ENCODE results near the gene PARD3.

The PARD3 gene

GRCh38 chr10:34474555-34475273, 340.4 kb downstream of the PARD3 start:
- no peaks in the 10 kb centered on the region for H3K27me3 ChIP-seq (replicated peaks; ENCODE audit: control insufficient read depth, insufficient read depth, low read length)
- no peaks in the 10 kb centered on the region for H3K36me3 ChIP-seq (ENCODE audit: control insufficient read depth, insufficient read depth, low read length)
- no peak overlapping the region for H3K4me3 ChIP-seq (replicated peaks; ENCODE audit: low read depth, low read length)
- TF ChIP-seq, protein P1, sequence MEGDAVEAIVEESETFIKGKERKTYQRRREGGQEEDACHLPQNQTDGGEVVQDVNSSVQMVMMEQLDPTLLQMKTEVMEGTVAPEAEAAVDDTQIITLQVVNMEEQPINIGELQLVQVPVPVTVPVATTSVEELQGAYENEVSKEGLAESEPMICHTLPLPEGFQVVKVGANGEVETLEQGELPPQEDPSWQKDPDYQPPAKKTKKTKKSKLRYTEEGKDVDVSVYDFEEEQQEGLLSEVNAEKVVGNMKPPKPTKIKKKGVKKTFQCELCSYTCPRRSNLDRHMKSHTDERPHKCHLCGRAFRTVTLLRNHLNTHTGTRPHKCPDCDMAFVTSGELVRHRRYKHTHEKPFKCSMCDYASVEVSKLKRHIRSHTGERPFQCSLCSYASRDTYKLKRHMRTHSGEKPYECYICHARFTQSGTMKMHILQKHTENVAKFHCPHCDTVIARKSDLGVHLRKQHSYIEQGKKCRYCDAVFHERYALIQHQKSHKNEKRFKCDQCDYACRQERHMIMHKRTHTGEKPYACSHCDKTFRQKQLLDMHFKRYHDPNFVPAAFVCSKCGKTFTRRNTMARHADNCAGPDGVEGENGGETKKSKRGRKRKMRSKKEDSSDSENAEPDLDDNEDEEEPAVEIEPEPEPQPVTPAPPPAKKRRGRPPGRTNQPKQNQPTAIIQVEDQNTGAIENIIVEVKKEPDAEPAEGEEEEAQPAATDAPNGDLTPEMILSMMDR (IDR thresholded peaks at IDR 0.05; ENCODE audit: insufficient read depth, low read length, poor library complexity, severe bottlenecking): no peak
- no peak for DNase-seq (ENCODE audit: extremely low read depth, insufficient read length)

DNA sequence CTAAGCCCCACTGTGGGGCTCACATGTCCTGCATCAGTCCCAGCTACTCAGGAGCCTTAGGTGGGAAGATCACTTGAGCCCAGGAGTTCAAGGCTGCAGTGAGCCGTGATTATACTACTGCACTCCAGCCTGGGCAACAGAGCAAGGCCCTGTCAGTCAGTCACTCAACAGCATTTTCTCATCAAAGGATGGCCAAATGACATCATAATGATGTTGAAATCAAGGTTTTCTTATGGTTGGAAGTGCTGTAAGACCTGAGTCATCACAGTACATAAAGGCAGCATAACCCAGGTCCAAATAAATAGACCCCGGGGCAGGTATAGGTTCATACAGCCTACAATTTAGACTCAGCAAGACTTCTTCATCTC, 341.1 kb downstream of the PARD3 start:
- Histone ChIP-seq H3K36me3 (ENCODE audit: control insufficient read depth, insufficient read depth, low read length) (no peaks in the 10 kb centered on the region), H3K27me3 (replicated peaks; ENCODE audit: control insufficient read depth, insufficient read depth, low read length) (no peaks in the 10 kb centered on the region), H3K4me3 (replicated peaks; ENCODE audit: low read depth, low read length) (no peak overlapping the region)
- no peak for DNase-seq (ENCODE audit: extremely low read depth, insufficient read length)
- TF ChIP-seq, protein P1 (IDR thresholded peaks at IDR 0.05; ENCODE audit: insufficient read depth, low read length, poor library complexity, severe bottlenecking): no peak

DNA sequence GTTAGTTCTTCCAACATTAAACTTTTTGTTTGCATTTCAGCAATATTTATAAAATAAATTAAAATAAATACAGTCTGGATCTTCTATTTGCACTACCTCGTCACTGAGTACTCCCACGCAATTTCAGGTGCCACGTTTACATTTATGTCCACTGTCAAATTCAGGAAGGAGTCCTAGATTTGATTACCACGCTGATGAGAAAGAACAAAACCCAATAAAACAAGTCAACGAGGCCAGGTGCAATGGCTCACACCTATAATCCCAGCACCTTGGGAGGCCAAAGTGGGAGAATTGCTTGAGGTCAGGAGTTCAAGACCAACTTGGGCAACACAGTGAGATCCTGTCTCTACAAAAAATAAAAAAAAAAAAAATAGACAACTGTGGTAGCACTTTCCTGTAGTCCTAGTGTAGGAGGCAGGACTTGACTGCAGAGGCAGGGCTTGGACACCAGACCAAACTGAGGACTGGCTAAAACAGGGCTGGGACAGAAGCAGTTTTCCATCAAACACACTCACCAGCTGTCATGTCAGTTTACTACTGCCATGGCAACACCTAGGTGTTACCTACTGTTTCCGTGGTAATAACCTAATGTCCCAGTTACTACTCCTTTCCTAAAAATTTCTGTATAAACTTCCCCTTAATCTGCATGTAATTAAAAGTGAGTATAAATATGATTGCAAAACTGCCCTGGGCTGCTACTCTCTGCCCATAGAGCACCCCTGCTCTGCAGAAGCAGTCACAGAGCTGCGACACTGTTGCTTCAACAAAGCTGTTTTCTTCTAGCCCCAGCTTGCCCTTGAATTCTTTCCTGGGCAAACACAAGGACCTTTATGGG, 341.7 kb downstream of the PARD3 start:
- no peaks in the 10 kb centered on the region for H3K36me3 ChIP-seq (ENCODE audit: control insufficient read depth, insufficient read depth, low read length)
- DNase-seq (ENCODE audit: extremely low read depth, insufficient read length): no peak
- TF ChIP-seq, protein P1 (IDR thresholded peaks at IDR 0.05; ENCODE audit: insufficient read depth, low read length, poor library complexity, severe bottlenecking): no peak
- H3K4me3 ChIP-seq (replicated peaks; ENCODE audit: low read depth, low read length): no peak overlapping the region
- H3K27me3 ChIP-seq (replicated peaks; ENCODE audit: control insufficient read depth, insufficient read depth, low read length): no peaks in the 10 kb centered on the region

DNA sequence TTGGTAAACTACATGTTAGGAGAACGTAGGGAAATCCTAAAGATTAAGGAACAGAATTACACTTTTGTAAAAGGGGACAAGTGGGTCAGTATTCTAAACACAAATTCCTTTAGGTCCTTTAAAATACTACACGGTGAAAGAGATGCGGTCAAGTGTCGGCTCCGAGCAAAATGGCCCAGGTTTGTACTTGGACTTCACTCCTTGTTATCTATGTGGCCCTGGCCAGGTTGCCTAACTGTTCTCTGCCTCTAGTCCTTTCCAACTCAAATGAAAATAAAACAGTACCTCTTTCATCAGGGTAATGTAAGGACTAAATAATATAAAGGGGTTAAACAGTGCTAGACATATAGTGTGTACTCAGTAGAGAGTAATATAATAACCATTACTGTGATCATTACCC, 344.8 kb downstream of the PARD3 start:
- Histone ChIP-seq H3K27me3 (replicated peaks; ENCODE audit: control insufficient read depth, insufficient read depth, low read length) (no peaks in the 10 kb centered on the region), H3K4me3 (replicated peaks; ENCODE audit: low read depth, low read length) (no peak overlapping the region), H3K36me3 (ENCODE audit: control insufficient read depth, insufficient read depth, low read length) (no peaks in the 10 kb centered on the region)
- TF ChIP-seq, protein P1 (IDR thresholded peaks at IDR 0.05; ENCODE audit: insufficient read depth, low read length, poor library complexity, severe bottlenecking): no peak
- DNase-seq (ENCODE audit: extremely low read depth, insufficient read length): no peak

- TF ChIP-seq, protein P1 (IDR thresholded peaks at IDR 0.05; ENCODE audit: insufficient read depth, low read length, poor library complexity, severe bottlenecking): no peak
- Histone ChIP-seq H3K4me3 (replicated peaks; ENCODE audit: low read depth, low read length) (no peak overlapping the region), H3K27me3 (replicated peaks; ENCODE audit: control insufficient read depth, insufficient read depth, low read length) (no peaks in the 10 kb centered on the region), H3K36me3 (ENCODE audit: control insufficient read depth, insufficient read depth, low read length) (no peaks in the 10 kb centered on the region)
- no peak for DNase-seq (ENCODE audit: extremely low read depth, insufficient read length)
Measured at GRCh38 chr10:34469446-34469845, 345.6 kb downstream of the PARD3 start.

Measured in GM06990 (cell line).